IPS DF 19.7 (cell line): ENCODE data around the gene DAAM1.

ENCODE experiments used
- DNase-seq: peaks from one replicate; pipeline ENCODE4 v3.0.0-alpha.2; 2013; ENCODE audit warnings: low read depth, low spot score

The DAAM1 gene

DNA sequence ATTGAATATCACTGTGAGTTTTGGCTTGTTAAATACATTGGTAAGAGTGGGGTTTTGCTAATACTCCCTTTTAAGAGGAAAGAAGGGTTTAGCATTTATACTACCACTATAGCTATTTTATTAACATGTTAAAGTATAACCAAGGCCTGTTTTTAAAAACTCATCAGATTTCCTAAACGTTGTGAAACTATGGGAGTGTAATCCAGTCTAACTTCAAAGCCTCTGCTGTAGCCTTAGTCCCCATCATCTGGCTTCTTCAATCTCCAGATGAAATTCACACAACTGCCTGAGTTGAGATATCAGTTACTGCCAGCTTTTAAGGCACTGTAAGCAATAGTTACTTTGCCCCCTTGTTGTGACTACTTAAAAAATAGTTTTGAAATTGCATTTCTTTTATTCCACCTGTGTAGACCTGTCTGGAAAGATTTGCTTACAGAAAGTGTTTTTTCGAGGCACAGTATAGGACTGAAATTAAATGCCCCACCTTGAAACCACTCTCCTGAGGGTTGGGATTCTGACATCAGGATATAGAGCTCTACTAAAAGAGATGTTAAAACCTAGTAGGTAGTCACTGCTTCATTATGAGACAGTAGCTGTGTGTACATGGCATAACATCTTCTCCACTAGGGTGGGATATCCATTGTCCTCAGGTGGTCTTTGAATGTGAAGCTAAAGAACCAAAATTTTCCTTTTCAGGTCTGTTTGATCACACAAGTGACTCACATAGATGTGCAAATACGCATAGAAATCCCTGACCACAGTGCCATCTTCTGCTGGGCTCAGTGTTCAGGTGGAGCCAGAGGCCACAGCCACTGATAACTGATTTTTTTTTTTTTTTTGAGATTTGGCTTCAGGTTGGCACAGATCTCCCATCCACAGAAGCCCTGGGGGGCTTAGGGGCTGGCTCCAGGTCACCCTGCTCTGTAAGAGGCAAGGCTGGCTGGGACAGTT is 125.5 kb downstream of the DAAM1 start:
- no peak for DNase-seq

- DNase-seq = no peak
Measured at GRCh38 chr14:59314953-59315599, 126.6 kb downstream of the DAAM1 start.

DNA sequence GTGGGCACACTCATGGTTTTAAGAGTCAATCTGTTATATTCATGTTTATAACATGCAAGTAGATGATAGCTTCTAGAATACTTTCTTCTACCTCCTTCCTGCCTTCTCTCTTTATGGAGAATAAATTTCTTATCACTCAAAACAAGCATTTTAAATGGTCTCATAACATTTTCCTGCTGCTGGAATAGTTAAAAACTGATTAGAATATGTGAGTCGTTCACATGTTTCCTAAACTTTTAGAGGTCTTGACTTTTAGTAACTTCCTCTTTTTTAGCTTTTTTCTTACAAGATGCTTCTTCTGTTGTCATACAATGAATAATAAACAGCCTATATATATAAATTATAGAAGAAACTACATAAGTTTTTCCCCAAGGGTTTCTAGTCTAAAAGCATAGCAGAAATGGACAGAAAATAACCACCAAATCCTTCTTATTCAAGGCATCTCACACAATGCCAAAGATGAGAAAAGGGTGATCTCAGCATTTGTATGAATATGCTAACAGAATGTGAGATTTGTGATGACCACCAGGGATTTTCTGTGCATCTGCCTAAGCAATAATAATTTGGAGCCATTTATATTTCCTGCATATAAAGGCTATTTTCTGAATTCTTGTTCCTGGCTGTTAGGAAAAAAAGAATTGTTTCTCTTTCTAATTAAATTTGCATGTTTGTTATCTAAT is 127.8 kb downstream of the DAAM1 start:
- DNase-seq = no peak

- no peak for DNase-seq
Measured at GRCh38 chr14:59317346-59317745, 128.9 kb downstream of the DAAM1 start.

GRCh38 chr14:59317798-59318505 is 129.5 kb downstream of the DAAM1 start:
- DNase-seq = no peak

DNA sequence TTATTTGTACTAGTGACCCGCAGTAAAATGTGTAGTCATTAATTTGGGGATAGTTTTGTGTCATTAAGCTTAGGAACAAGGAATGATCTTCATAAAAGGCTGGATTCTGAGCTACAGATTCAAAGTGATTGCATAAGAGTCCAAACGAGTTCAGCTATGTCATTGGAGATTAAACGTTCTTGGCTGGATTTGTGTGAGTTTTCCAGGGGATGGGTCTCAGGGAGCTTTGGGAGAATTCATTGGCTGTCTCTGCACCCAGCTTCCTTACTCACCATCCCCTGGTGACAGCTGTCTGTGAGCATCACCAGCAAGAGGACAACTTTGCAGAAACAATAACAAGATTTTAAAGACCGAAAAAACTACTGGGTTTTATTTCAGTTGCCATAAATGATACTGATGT is 130.4 kb downstream of the DAAM1 start:
- no peak for DNase-seq

GRCh38 chr14:59320361-59320760 is 131.9 kb downstream of the DAAM1 start:
- DNase-seq = no peak

- DNase-seq = no peak
Measured at GRCh38 chr14:59320763-59321625, 132.5 kb downstream of the DAAM1 start.

DNA sequence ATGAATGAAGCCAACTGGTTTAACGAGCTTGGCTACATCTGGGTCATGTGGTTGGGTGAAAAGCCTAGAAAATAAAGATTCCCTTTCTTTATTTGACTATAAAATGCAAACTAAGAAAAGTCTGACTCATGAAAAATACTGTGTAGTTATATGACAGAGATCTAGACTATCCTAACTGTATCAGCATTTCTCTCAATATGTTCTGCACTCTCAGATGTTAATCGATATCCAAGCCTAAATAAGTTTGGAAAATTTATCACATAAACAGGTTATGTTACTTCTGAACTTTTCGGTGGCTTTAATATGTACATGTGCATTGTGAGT is 133.1 kb downstream of the DAAM1 start:
- DNase-seq = no peak

- DNase-seq = no peak
Measured at GRCh38 chr14:59325906-59326305, 137.4 kb downstream of the DAAM1 start.

DNA sequence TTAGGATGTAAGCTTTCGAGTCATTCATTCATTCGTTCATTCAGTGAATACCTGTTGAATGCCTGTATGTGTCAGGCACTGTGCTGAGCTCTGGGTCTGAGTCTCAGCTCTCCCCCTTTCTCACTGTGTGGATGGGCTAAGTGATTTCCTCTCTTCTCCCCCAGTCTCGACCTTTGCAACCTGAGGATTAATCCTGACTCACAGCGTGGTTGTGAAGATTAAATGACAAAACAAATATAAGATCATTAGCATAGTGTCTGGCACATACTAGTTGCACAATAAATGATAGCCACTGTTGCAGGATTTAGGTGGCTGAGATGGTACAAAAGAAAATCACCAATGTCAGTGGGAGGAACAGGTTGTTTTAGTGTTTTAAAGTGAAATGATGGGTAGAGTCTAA is 140.0 kb downstream of the DAAM1 start:
- no peak for DNase-seq

- no peak for DNase-seq
Measured at GRCh38 chr14:59330455-59330854, 142.0 kb downstream of the DAAM1 start.

GRCh38 chr14:59331217-59331616 is 142.8 kb downstream of the DAAM1 start:
- DNase-seq = peak; percentile 23

DNA sequence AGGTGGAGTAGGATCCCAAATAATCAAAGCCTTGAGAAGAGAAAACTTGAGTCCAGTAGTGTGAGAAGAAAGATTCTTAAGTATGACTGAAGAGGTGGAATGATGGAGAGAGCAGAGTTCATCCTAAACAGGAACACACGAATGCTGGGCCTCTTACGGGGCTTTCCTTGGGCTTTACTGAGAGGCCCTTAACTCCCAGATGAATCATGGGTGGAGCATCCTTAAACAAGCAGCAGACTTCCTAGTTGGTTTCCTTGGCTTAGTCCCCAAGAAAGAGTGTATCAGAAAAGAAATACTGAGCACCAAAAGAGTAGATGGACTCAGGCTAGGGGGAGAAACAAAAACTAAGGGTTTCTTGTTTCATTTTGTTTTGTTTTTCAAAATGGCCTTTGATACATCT is 144.3 kb downstream of the DAAM1 start:
- DNase-seq = no peak

- DNase-seq = no peak
Measured at GRCh38 chr14:59333235-59333634, 144.8 kb downstream of the DAAM1 start.

DNA sequence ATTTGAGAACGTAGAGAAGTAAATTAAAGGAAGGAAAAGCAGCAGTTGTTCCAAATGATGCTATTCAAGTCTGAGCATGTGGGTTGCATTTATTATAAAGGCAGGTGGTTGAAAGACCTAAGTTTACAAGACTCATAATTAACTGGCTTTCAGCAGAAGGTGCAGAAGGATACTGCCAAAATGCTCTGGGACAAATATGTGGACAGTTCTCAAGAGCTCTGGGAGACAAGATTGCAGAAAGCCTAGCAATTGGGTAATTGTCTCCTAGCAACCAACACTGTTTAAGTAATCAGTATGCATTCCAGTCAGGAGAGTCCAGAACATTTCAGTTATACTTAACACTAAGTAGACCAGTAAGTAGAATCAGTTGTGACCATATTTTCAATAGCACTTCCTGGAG is 145.2 kb downstream of the DAAM1 start:
- no peak for DNase-seq

- DNase-seq = no peak
Measured at GRCh38 chr14:59334253-59334652, 145.8 kb downstream of the DAAM1 start.

- no peak for DNase-seq
Measured at GRCh38 chr14:59336098-59336497, 147.6 kb downstream of the DAAM1 start.

DNA sequence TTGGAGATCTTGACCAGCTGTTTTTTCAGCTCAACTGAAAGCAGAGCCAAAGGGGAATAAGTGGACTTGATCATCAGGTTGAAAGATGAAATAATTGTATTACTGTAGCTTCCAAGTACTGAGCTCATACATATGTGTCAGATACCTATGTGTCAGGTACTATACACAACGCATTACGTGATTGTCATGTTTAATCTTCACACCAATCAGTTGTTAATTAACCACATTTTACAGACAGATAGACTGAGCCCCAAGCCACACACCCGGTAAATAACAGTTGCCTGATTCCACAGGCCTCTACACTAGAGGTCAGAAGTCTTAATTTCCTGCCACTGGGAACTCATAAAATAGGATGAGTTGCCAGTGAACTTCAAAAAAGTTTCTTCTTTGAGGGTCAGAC is 148.2 kb downstream of the DAAM1 start:
- no peak for DNase-seq

DNA sequence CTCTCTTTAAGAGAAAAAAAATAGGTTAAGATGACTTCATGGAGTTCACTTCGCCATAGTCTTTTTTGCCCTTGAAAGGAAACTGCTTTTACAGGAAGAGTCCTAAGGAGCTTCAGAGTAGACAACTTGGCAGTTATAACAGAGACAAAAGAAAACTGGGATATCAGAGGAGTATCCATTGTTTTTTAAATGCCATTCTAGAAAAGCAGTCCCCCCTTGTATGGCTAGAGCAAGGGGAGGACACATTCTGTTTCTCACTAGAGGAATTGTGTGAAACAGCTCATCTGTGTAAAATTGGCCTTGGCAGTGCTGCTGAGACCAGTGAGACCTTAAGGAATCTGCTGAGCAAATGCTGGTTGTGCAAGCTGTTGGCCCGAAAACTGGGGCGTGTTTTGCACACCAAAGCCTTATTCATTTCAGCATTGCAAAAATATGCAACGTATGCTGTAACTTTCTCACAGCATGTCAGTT is 148.7 kb downstream of the DAAM1 start:
- no peak for DNase-seq

DNA sequence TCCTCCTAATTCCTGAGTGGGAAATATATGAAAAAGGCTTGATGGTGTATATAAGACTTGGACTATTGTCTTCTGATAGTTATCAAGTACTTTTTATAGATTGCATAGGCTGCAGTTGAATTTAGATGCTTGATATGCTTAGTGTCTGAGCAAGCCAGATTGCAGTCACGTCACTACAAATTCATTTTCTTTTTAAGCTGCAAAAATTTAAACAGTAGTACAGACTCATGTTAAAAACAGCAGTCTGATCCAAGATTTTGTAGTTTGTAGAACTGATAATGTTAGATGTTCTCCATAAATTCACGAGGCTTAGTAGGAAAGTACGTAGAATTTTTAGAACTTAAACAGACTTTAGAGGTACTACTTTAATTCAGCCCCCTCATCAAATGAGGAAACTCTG is 150.3 kb downstream of the DAAM1 start:
- DNase-seq = no peak
